HG02798 (cell line): ENCODE measurements around the gene IL20.

Experiments
- ATAC-seq: cut with Tn5 transposase; IDR thresholded peaks from one replicate; pipeline ENCODE4 v1.9.1; 2021; ENCODE audit warnings: mild to moderate bottlenecking; ENCODE audit not compliant: unreplicated experiment, poor library complexity

The IL20 gene

GRCh38 chr1:206898089-206898914, 32.9 kb downstream of the IL20 start:
- no peak for ATAC-seq

- no peak for ATAC-seq
These were observed 33.5 kb downstream of the IL20 start for GRCh38 chr1:206898915-206899431.

DNA sequence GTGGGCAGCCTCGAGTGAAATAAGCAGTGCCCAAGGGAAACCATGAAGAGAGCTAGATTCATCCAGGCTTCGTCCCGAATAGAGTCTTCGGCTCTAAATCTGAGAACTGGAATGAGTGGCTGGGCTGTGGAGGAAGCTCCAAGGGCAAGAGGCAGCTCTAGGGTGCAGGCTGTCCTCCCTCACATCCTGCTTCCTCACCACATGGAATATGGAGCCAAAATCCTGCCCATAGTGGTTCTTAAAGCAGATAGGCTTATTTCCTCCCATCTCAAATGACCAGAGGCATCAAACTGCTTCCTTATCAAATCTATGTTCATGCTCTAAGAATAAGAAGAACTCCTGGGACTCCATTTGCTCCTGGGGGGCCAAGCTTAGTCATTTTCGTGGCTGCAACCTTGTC, 34.3 kb downstream of the IL20 start:
- ATAC-seq, result no peak

DNA sequence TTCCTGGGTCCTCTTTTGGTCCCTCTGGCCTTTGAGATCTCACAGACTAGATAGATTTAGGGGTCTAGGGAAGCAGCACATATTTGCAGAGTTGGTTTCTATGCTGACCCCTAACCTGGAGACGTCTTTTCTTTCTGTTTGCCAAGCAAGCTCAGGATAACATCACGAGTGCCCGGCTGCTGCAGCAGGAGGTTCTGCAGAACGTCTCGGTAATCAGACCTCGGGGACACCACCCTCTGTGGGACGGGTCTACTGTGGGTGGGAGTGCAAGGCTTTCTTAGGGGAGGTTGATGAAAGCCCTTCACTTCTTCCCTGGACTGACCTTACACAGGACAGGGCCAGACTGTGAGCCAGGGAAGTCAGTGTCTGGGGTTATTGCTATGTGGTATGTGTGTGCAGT, 34.7 kb downstream of the IL20 start:
- no peak for ATAC-seq

DNA sequence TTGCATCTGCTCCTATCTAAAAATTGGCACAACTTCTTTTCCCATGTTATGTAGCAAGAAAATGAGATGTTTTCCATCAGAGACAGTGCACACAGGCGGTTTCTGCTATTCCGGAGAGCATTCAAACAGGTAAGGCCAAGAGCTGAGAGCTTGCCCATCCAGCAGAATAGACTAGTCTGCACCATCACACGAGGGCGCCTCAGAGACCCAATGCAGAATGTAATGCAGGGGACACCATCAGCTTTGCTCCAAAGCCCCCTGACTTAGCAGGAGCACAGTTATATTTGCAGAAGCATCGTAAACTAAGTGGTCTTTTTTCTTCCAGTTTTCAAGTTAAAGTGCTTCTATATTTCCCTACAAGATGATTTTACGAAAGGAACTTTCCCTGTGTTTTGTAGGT, 36.5 kb downstream of the IL20 start:
- no peak for ATAC-seq

DNA sequence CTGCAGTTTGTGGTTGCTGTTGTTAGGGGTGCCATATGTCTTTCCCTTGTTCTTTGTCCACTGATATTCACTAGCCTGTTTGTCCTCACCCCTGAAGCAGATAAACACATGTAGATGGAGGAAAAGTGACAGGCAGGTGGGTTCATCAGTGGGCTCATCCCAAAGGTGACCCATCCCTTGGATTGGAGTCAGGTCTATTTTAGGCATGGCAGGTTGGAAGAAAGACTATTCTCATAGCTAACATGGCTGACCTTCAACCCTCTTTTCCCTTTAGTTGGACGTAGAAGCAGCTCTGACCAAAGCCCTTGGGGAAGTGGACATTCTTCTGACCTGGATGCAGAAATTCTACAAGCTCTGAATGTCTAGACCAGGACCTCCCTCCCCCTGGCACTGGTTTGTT, 37.3 kb downstream of the IL20 start:
- no peak for ATAC-seq

DNA sequence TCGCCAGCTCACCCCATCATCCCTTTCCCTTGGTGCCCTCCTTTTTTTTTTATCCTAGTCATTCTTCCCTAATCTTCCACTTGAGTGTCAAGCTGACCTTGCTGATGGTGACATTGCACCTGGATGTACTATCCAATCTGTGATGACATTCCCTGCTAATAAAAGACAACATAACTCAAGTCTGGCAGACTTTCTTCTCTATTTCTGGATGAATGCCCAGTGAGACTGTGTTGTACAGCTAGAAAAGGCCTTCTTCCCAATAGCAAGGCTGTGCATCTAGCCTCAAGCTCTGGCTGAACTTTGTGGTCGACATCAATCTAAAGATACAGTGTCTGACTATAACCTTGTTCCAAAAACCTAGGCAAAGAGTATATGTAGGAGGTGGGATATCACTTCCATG, 38.3 kb downstream of the IL20 start:
- no peak for ATAC-seq

DNA sequence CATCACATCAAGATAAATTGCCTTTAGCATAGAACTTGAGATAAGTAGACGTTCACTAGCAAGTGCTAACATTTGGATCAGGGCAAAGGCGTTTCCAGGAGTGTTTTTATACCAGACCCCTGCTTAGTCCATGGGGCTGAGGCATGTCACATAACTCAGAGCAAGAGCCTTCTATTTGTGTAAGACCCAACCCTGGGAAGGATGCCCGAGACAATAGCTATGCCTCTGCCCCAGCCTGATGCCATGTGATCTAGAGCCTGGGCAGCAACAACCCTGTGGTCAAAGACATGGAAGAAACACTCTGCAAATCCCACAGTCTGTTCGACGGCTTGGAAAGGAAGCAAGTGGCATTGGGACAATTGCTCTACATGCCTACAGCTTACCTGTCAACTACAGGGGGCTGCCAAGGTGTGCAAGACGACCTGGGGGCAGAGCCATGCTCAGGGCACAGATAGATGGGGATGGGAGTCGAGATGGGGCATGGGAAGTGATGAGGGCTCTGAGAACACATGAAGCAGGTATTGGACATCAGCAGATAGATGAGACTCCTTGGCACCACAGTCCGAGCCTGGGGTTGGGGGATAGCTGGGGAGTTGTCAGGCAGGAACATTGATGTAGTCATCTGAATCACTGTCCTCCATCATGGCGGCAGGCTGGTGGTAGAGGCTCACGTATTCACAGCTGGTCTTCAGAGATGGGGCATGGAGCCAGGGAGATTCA, 39.2 kb downstream of the IL20 start:
- no peak for ATAC-seq

DNA sequence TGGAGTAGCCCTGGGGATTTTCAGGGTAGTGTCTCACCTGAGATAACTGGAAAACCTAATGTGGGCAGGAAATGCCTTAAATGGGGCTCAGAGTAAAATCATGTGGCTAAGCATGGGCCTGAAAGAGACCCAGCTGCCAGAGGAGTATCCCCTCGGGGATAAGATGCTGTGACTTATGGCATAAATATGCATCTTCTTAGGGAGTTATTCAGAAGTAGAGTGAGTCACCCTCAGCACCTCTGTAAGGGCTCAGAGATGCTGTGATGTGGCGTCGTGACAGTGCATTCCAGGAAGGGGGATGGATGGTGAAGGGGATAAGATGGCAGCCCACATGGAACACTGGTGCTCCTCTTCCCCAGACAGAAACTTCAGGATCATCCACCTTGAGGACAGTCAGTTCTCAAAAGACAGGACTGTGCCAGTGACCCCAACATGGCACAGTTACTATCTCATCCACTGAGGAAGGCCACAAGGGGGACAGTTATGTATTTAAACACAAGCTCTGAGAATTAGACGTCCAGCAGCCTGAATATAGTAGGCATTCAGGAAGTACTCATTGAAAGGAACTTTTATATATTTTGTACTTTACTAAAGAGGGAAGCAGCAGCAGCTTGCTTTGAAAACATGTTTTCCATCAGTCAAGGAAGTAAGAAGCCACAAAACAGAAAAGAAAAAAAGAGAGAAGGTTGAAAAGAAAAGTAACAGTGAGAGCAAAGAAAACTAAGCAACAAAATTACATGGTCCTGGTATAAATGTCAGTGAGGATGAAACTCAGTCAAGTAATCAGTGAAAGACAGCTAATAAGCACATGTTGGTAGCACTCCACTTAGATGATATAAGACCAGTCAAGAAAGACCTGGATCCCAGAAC, 40.1 kb downstream of the IL20 start:
- ATAC-seq, result peak; percentile 67

DNA sequence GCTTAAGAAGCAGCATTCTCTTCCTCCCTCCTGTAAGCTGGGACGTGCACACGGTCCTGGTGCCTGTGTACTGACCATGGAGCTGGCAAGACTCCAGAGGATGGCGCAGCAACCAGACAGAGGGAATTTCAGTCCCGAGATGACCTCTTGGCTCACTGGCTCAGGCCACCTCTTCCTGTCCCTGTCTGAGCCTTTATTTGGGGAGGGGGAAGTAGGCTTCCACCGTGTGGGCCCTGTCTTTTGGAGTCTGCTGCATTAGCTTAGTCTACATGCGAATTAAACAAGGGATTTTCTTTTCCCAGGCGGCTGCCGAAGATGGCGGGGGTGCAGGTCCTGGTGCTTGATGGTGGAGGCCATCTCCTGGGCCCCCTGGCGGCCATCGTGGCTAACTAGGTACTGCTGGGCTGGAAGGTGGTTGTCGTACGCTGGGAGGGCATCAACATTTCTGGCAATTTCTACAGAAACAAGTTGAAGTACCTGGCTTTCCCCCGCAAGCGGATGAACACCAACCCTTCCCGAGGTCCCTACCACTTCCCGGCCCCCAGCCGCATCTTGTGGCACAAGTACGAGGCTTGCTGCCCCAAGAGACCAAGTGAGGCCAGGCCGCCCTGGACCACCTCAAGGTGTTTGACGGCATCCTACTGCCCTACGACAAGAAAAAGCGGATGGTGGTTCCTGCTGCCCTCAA, 42.0 kb downstream of the IL20 start:
- ATAC-seq, result no peak

DNA sequence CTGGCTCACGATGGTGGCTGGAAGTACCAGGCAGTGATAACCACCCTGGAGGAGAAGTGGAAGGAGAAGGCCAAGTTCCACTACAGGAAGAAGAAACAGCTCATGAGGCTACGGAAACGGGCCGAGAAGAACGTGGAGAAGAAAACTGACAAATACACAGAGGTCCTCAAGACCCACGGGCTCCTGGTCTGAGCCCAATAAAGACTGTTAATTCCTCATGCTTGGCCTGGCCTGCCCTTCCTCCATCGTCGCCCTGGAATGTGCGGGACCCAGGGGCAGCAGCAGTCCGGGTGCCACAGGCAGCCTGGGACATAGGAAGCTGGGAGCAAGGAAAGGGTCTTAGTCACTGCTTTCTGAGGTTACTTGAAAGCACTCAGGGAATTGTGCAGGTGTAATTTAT, 42.6 kb downstream of the IL20 start:
- no peak for ATAC-seq

DNA sequence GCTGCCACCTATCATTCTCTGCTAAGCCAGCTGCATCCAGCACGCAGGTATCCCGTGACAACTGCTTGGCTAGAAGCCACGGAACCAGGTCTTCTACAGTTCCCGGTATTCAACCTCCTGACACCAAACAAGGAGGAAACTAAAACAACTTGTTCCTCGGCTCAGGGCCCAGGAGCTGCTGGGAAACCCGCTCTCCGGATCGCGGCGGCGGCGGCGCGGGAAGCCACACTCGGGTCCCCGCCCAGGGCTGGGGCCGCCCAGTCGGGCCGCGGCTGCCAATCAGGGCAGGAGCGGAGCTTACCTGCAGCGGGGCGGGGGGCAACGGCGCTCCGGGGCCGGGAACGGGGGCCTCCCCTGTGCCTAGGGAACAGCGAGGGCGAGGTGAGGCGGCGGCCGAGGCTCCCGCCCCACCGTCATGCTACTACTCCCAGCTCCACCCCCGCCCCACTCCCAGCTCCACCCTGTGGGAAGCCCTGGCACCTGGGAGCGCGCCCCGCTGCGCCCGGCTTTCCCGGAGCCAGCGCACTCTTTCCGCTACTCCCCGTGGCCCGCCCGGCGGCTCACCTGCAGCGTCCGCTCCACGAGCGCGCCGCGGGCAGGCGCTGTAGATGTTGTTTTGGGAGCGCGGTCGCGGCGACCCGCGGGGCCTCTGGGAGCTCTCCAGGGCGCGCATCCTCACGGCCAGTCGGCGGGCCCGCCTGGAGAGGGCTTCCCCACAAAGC, 43.9 kb downstream of the IL20 start:
- ATAC-seq, result no peak

DNA sequence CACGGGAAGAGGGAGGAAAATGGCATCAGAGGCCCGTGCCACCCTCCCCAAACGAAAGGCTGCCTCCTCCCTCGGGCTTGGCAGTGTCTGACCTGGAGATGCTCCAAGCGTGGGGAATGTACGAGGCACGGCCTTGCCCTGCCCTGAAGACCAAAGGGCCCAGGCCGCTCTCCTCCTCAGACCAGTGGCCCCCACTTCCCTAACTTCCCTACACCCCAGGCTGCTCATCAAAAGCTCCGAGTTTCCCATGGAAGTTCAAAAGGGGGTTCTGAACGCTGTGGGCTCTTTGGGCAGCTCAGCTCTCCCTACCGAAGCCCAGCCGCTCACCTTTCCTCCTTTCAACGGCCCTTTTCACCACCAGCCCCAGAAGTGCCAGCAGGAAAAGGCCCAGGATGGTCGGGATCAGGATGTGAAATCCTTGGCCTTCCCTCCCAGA, 44.5 kb downstream of the IL20 start:
- ATAC-seq, result no peak

- ATAC-seq, result no peak
These were observed 45.7 kb downstream of the IL20 start for GRCh38 chr1:206911064-206911663.

GRCh38 chr1:206912445-206913095, 47.1 kb downstream of the IL20 start:
- peak; percentile 64 for ATAC-seq

GRCh38 chr1:206913766-206914537, 48.5 kb downstream of the IL20 start:
- no peak for ATAC-seq

DNA sequence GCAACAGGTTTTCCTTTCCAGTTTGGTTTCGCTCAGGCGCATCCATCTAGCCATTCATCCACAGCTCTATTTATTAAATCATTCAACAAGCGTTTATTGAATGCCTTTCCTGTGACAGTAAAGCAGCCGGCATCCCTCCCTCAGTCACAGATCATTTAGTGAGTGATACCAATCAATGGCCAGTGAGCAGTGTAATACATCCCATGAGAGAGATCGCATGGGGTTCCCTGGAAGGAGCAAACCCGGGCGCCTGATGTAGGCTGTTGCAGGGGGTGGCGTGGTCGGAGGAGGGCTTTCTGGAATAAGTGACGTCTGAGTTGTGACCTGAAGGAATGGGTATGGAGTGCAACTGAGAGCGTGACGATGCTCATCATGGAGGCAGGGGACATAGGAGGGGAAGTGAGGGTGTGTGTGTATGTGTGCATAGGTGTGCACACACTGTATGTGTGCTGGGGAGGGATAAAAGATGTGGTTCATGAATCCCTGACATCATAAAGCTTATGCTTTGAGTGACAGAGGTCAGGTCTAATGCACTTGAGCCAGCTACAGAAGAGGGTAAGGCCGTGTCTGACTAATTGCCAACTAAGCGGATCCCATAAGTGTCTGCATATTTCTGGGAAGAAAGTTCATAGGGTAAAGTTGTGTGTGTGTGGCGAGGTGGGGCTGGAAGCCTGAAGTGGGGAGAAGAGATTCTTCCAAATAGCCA, 49.8 kb downstream of the IL20 start:
- ATAC-seq, result no peak
